Measurements from ENCODE around the gene RIT2.

Gene RIT2

DNA sequence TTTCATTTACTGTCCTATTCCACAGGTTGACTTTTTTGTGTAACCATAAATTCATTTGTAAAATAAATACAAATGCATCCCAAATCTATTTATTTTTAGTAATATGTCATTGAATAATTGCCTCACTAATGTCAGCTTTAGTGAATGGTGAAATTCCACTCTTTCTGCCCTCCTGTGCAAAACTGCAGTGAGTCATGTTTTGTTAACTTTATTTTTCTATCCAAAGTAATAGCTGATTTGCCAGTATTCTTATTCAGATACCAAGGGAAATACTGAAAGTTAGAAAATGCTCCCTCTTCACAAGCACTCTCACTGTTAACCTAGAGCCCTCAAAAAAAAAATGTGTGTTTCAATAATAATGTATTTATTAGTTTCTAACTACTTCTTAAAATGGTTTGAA, 322.8 kb downstream of the RIT2 start:
- Histone ChIP-seq H3K27me3 (ENCODE audit: insufficient read depth, low read depth) (no peaks in the 10 kb centered on the region), H3K79me2 (ENCODE audit: insufficient read depth, low read depth) (no peaks in the 10 kb centered on the region), H3K9ac (no peak overlapping the region), H3K4me2 (no peak overlapping the region), H2AFZ (ENCODE audit: low read depth) (no peak overlapping the region), H3K27ac (no peak overlapping the region), H4K20me1 (ENCODE audit: insufficient read depth) (no peaks in the 10 kb centered on the region), H3K4me1 (ENCODE audit: low read depth, poor library complexity, severe bottlenecking) (no peaks in the 10 kb centered on the region), H3K4me3 (IDR thresholded peaks at IDR 0.05; ENCODE audit: insufficient read depth, low read depth, low read length) (no peak overlapping the region), H3K36me3 (ENCODE audit: insufficient read depth) (no peaks in the 10 kb centered on the region)
- TF ChIP-seq, protein P1, sequence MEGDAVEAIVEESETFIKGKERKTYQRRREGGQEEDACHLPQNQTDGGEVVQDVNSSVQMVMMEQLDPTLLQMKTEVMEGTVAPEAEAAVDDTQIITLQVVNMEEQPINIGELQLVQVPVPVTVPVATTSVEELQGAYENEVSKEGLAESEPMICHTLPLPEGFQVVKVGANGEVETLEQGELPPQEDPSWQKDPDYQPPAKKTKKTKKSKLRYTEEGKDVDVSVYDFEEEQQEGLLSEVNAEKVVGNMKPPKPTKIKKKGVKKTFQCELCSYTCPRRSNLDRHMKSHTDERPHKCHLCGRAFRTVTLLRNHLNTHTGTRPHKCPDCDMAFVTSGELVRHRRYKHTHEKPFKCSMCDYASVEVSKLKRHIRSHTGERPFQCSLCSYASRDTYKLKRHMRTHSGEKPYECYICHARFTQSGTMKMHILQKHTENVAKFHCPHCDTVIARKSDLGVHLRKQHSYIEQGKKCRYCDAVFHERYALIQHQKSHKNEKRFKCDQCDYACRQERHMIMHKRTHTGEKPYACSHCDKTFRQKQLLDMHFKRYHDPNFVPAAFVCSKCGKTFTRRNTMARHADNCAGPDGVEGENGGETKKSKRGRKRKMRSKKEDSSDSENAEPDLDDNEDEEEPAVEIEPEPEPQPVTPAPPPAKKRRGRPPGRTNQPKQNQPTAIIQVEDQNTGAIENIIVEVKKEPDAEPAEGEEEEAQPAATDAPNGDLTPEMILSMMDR (conservative IDR thresholded peaks at IDR 0.05; ENCODE audit: low read depth, low read length) = no peak

- no peak overlapping the region for H3K4me3 ChIP-seq (IDR thresholded peaks at IDR 0.05; ENCODE audit: insufficient read depth, low read depth, low read length)
- TF ChIP-seq, protein P1 (conservative IDR thresholded peaks at IDR 0.05; ENCODE audit: low read depth, low read length) = no peak
- no peaks in the 10 kb centered on the region for H4K20me1 ChIP-seq (ENCODE audit: insufficient read depth)
- no peaks in the 10 kb centered on the region for H3K79me2 ChIP-seq (ENCODE audit: insufficient read depth, low read depth)
- no peak overlapping the region for H3K9ac ChIP-seq
- H3K27me3 ChIP-seq (ENCODE audit: insufficient read depth, low read depth) = no peaks in the 10 kb centered on the region
- no peaks in the 10 kb centered on the region for H3K36me3 ChIP-seq (ENCODE audit: insufficient read depth)
- no peak overlapping the region for H3K27ac ChIP-seq
- no peak overlapping the region for H2AFZ ChIP-seq (ENCODE audit: low read depth)
- no peak overlapping the region for H3K4me2 ChIP-seq
- no peaks in the 10 kb centered on the region for H3K4me1 ChIP-seq (ENCODE audit: low read depth, poor library complexity, severe bottlenecking)
Measured at GRCh38 chr18:42784632-42785031, 330.9 kb downstream of the RIT2 start.

DNA sequence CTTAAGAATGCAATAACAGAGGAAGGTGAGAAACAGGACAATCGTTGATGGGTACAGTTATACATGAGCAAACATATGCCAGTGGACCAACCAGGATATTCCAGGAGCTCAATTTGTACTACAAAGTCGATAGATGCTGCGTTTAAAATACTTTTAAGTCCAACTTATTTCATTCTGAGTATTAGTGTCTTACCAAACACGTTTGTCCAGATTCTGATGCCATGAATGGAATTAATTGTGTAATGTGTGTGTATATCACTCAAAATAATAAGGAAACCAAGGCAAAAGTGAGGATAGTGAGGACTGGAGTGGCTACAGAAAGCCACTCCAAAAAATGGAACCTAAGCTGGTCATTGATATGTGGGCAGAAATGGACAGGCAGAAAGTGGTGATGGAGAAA, 332.6 kb downstream of the RIT2 start:
- Histone ChIP-seq H3K36me3 (ENCODE audit: insufficient read depth) (no peaks in the 10 kb centered on the region), H3K27ac (no peak overlapping the region), H3K4me1 (ENCODE audit: low read depth, poor library complexity, severe bottlenecking) (no peaks in the 10 kb centered on the region), H3K79me2 (ENCODE audit: insufficient read depth, low read depth) (no peaks in the 10 kb centered on the region), H3K9ac (no peak overlapping the region), H4K20me1 (ENCODE audit: insufficient read depth) (no peaks in the 10 kb centered on the region), H3K4me3 (IDR thresholded peaks at IDR 0.05; ENCODE audit: insufficient read depth, low read depth, low read length) (no peak overlapping the region), H3K4me2 (no peak overlapping the region), H3K27me3 (ENCODE audit: insufficient read depth, low read depth) (no peaks in the 10 kb centered on the region), H2AFZ (ENCODE audit: low read depth) (no peak overlapping the region)
- TF ChIP-seq, protein P1 (conservative IDR thresholded peaks at IDR 0.05; ENCODE audit: low read depth, low read length) = no peak

GRCh38 chr18:42781298-42781815, 334.1 kb downstream of the RIT2 start:
- H3K9ac ChIP-seq = no peak overlapping the region
- TF ChIP-seq, protein P1 (conservative IDR thresholded peaks at IDR 0.05; ENCODE audit: low read depth, low read length) = no peak
- H3K79me2 ChIP-seq (ENCODE audit: insufficient read depth, low read depth) = no peaks in the 10 kb centered on the region
- H3K4me1 ChIP-seq (ENCODE audit: low read depth, poor library complexity, severe bottlenecking) = no peaks in the 10 kb centered on the region
- H3K27ac ChIP-seq = no peak overlapping the region
- no peak overlapping the region for H2AFZ ChIP-seq (ENCODE audit: low read depth)
- no peak overlapping the region for H3K4me3 ChIP-seq (IDR thresholded peaks at IDR 0.05; ENCODE audit: insufficient read depth, low read depth, low read length)
- no peaks in the 10 kb centered on the region for H3K27me3 ChIP-seq (ENCODE audit: insufficient read depth, low read depth)
- no peak overlapping the region for H3K4me2 ChIP-seq
- no peaks in the 10 kb centered on the region for H4K20me1 ChIP-seq (ENCODE audit: insufficient read depth)
- H3K36me3 ChIP-seq (ENCODE audit: insufficient read depth) = no peaks in the 10 kb centered on the region

All from KMS-11 (cell line).